IPS DF 4.7 (cell line): ENCODE data around the gene UNC45B.
A peak's percentile ranks its signal among the peaks of the same experiment; 100 is the strongest.
"Not testable (repeated sequence)": the region's sequence is repeated elsewhere in the genome, so short reads cannot be mapped to it uniquely, and the experiment has no call there.

Experiments
- DNase-seq: peaks from one replicate; pipeline ENCODE4 v3.0.0-alpha.2; 2013; ENCODE audit warnings: low spot score; ENCODE audit errors: extremely low read depth

The UNC45B gene

GRCh38 chr17:35147375-35147905 lies at the start of gene UNC45B:
Gene UNC45B (plus strand): TSS chr17:35147817. CDS start chr17:35148264, 447 bp downstream.
- no peak for DNase-seq

GRCh38 chr17:35099908-35100307 lies 47.7 kb upstream of the UNC45B start:
- DNase-seq: no peak

- DNase-seq: no peak
Measured at GRCh38 chr17:35101036-35101435, 46.6 kb upstream of the UNC45B start.

- no peak for DNase-seq
Measured at GRCh38 chr17:35101725-35102124, 45.9 kb upstream of the UNC45B start.

- DNase-seq: no peak
Measured at GRCh38 chr17:35103271-35103670, 44.3 kb upstream of the UNC45B start.

GRCh38 chr17:35104844-35105450 lies 42.7 kb upstream of the UNC45B start:
- no peak for DNase-seq

- not testable (repeated sequence) for DNase-seq
Measured at GRCh38 chr17:35110791-35111190, 36.8 kb upstream of the UNC45B start.

- DNase-seq: no peak
Measured at GRCh38 chr17:35116845-35117244, 30.8 kb upstream of the UNC45B start.

- DNase-seq: no peak
Measured at GRCh38 chr17:35117984-35118383, 29.6 kb upstream of the UNC45B start.

- DNase-seq: peak; percentile 36
Measured at GRCh38 chr17:35119370-35120165, 28.0 kb upstream of the UNC45B start, which contains the start of gene RAD51D. Gene RAD51D (minus strand): TSS chr17:35119860. CDS start chr17:35119613, 247 bp downstream.

GRCh38 chr17:35121315-35121714 lies 26.3 kb upstream of the UNC45B start, which contains the start of gene FNDC8:
Gene FNDC8 (plus strand): TSS chr17:35121615. CDS start chr17:35121694, 79 bp downstream.
- DNase-seq: no peak

GRCh38 chr17:35127751-35128514 lies 19.7 kb upstream of the UNC45B start:
- DNase-seq: no peak

GRCh38 chr17:35129154-35129972 lies 18.3 kb upstream of the UNC45B start:
- DNase-seq: no peak

GRCh38 chr17:35129973-35130351 lies 17.7 kb upstream of the UNC45B start:
- no peak for DNase-seq

GRCh38 chr17:35130392-35130791 lies 17.2 kb upstream of the UNC45B start:
- DNase-seq: no peak

- no peak for DNase-seq
Measured at GRCh38 chr17:35132099-35132498, 15.5 kb upstream of the UNC45B start.

GRCh38 chr17:35132816-35133550 lies 14.6 kb upstream of the UNC45B start:
- no peak for DNase-seq

GRCh38 chr17:35135322-35135721 lies 12.3 kb upstream of the UNC45B start:
- no peak for DNase-seq

- DNase-seq: no peak
Measured at GRCh38 chr17:35138218-35138617, 9.4 kb upstream of the UNC45B start.
